ENCODE data around the gene LEAP2. TPM values are rescaled to one million over a fixed set of nuclear protein-coding genes. Genes with fewer than 3 reads are reported as not detected.

Gene LEAP2
- under 0.01 and 0.32 TPM in 2 replicates for total RNA-seq

- no peak within 1 kb of the TSS for H3K4me3 ChIP-seq (ENCODE audit: low read depth, low read length)
- TF ChIP-seq, protein P1, sequence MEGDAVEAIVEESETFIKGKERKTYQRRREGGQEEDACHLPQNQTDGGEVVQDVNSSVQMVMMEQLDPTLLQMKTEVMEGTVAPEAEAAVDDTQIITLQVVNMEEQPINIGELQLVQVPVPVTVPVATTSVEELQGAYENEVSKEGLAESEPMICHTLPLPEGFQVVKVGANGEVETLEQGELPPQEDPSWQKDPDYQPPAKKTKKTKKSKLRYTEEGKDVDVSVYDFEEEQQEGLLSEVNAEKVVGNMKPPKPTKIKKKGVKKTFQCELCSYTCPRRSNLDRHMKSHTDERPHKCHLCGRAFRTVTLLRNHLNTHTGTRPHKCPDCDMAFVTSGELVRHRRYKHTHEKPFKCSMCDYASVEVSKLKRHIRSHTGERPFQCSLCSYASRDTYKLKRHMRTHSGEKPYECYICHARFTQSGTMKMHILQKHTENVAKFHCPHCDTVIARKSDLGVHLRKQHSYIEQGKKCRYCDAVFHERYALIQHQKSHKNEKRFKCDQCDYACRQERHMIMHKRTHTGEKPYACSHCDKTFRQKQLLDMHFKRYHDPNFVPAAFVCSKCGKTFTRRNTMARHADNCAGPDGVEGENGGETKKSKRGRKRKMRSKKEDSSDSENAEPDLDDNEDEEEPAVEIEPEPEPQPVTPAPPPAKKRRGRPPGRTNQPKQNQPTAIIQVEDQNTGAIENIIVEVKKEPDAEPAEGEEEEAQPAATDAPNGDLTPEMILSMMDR (IDR thresholded peaks at IDR 0.05; ENCODE audit: insufficient read depth, low read depth, low read length): no peak
- DNase-seq (ENCODE audit: low read depth): no peak
These were observed at the start of gene LEAP2 for GRCh38 chr5:132873119-132873929. Gene LEAP2, plus strand, starts transcription at chr5:132873668. Its CDS starts 27 bp downstream, at chr5:132873695.

GRCh38 chr5:132824426-132824825 is 49.0 kb upstream of the LEAP2 start:
- no peak overlapping the region for H3K4me3 ChIP-seq (ENCODE audit: low read depth, low read length)
- TF ChIP-seq, protein P1 (IDR thresholded peaks at IDR 0.05; ENCODE audit: insufficient read depth, low read depth, low read length): no peak
- DNase-seq (ENCODE audit: low read depth): no peak

DNA sequence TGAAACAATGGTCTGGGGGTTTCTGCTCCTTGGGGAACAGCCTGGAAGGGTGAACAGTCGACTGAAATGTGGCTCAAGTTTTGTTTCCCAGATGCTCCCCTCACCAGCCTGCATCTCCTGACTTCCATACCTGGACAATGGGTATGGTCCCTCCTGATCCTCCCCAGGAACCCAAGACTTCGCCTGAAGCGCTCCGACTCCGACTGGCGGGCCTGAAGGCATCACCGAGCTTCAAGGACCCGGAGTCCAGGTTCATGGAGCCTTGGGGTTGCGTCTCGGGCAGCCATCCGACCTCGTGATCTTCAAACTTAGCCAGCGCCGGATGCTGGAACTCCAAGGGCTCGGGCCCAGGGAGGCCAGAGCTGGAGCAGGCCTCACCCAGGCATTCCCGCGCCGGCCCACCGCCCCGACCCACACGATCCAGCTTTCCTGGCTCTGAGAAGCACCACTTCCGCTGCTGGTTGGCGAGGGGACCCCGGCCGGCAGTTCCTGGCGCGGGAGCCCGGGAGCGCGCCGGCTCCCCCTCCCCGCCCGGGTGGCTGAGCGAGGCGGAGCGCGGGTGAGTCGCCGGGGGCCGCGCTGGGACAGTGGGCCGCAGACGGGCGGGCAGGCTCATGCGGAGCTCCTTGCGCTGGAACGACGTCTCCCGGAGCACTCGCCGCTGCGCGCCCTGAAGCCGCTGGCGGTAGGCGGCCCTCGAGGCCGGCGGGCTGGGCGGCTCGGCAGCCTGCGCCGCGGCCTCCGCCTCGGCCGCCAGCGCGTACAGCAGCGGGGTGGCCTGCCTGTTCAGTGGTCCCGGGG is 48.2 kb upstream of the LEAP2 start:
- DNase-seq (ENCODE audit: low read depth): no peak
- no peak overlapping the region for H3K4me3 ChIP-seq (ENCODE audit: low read depth, low read length)
- TF ChIP-seq, protein P1 (IDR thresholded peaks at IDR 0.05; ENCODE audit: insufficient read depth, low read depth, low read length): no peak

- DNase-seq (ENCODE audit: low read depth): no peak
- no peak overlapping the region for H3K4me3 ChIP-seq (ENCODE audit: low read depth, low read length)
- TF ChIP-seq, protein P1 (IDR thresholded peaks at IDR 0.05; ENCODE audit: insufficient read depth, low read depth, low read length): no peak
These were observed 47.6 kb upstream of the LEAP2 start for GRCh38 chr5:132825834-132826391.

DNA sequence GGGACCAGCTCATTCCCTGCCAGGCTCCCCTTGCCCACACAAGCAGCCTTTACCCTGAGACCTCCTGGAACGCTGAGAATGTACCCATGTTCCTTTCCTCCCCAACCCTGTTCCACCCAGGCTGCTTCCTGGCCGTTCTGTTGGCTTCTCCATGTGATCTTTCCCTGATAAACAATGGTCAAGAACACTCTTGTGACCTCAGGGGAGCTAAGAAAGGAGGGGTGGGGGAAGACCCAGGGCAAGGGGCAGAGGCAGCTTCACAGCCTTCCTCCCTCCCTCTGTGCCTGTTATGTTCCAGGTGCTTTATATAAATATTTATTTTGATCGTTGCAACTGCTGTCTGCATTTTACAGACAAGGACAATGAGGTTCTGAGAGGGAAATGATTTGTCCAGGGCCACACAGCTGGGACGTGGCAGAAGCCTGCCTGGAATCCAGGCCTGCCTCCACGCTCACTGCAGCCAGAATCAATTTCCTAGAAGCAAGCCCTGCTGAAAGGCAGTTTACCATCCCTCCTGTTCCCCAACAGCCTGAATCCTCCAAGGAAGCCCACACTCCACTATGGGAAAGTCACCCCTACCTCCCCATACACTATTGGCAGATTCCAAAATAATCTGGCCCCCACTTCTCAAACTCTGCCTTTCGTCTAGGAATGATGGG is 46.9 kb upstream of the LEAP2 start:
- no peak for DNase-seq (ENCODE audit: low read depth)
- no peak overlapping the region for H3K4me3 ChIP-seq (ENCODE audit: low read depth, low read length)
- TF ChIP-seq, protein P1 (IDR thresholded peaks at IDR 0.05; ENCODE audit: insufficient read depth, low read depth, low read length): no peak

DNA sequence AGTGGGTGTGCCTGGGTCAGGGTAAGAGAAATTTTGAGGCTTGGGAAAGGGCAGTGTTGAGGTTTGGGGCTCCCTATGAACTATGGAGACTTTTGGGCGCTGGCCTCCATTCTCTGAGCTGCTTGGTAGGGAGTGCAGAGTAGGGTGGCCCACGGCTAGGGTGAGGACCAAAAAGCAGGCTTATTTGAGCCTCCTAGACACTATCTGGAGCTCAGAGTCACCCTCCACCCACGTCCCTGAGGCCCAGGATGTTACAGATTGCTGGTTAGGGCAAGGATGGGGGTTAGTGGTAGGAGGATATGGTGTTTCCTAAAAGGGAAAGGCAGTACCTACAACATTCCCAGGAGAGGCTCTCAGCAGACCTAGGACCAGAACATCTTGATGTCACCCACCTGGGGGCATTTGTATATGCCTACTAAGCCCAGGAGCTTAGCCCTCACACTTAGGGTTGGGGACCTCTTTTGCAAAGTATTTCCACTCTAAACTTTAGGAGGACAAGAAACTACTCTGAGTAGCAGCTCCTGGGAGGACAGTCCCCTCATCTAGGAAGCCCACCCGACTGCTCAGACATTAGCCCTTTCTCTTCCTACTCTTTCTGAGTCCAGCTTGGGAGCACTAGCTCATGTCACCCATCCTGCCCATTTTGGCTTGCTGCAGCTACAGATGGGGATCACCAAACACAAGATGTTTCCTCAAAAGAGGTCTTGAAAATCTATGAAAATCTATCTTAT is 45.4 kb upstream of the LEAP2 start:
- DNase-seq (ENCODE audit: low read depth): no peak
- TF ChIP-seq, protein P1 (IDR thresholded peaks at IDR 0.05; ENCODE audit: insufficient read depth, low read depth, low read length): no peak
- H3K4me3 ChIP-seq (ENCODE audit: low read depth, low read length): no peak overlapping the region

All from fibroblast of villous mesenchyme (primary cell).